GM12878 (cell line): ENCODE data around the gene NASP. TPM values are rescaled to one million over a fixed set of nuclear protein-coding genes. Genes with fewer than 3 reads are reported as not detected.

Experiments used
- BACH1 ChIP-seq: fragments of 450-650 bp; IDR thresholded peaks from 2 replicates; pipeline ENCODE4 v1.6.1; 2017; ENCODE audit warnings: mild to moderate bottlenecking, borderline replicate concordance
- BCL3 ChIP-seq: IDR thresholded peaks from 2 replicates; pipeline ENCODE4 v1.6.1; 2011; ENCODE audit warnings: borderline replicate concordance, low read depth, mild to moderate bottlenecking, moderate library complexity, low read length; ENCODE audit not compliant: insufficient read depth, poor library complexity, severe bottlenecking
- BCLAF1 ChIP-seq: fragments of 450-650 bp; IDR thresholded peaks from 2 replicates; pipeline ENCODE4 v1.6.1; 2017; ENCODE audit warnings: antibody characterized with exemption, mild to moderate bottlenecking, moderate library complexity
- BHLHE40 ChIP-seq, 2 experiments: fragments of 450-650 bp in 1 of 2; IDR thresholded peaks; 2 replicates each; pipeline ENCODE4 v1.6.1; 2011 to 2017; ENCODE audit warnings: low read depth in 2 of 2, borderline replicate concordance in 1 of 2, improper control_type of control experiment in 1 of 2, low read length in 1 of 2, mild to moderate bottlenecking in 1 of 2
- CBFB ChIP-seq: IDR thresholded peaks from 2 replicates; pipeline ENCODE4 v1.6.1; 2016; ENCODE audit warnings: antibody characterized with exemption, low read depth
- DPF2 ChIP-seq: fragments of 450-650 bp; IDR thresholded peaks from 2 replicates; pipeline ENCODE4 v1.6.1; 2017; ENCODE audit warnings: mild to moderate bottlenecking
- FOXM1 ChIP-seq: IDR thresholded peaks from 2 replicates; pipeline ENCODE4 v1.6.1; 2012; ENCODE audit warnings: low read depth, mild to moderate bottlenecking, inconsistent platforms, low read length, moderate library complexity
- HDAC6 ChIP-seq: fragments of 200-600 bp; sonication (generic); IDR thresholded peaks from one replicate; pipeline ENCODE4 v1.8.0; 2017; ENCODE audit warnings: antibody characterized with exemption; ENCODE audit not compliant: unreplicated experiment
- HDGF ChIP-seq: fragments of 450-650 bp; IDR thresholded peaks from 2 replicates; pipeline ENCODE4 v1.6.1; 2016; ENCODE audit warnings: antibody characterized with exemption
- HSF1 ChIP-seq: fragments of 150-350 bp; IDR thresholded peaks from 2 replicates; pipeline ENCODE4 v1.6.1; 2014; ENCODE audit warnings: mild to moderate bottlenecking, low read depth, low read length
- JUNB ChIP-seq: IDR thresholded peaks from 2 replicates; pipeline ENCODE4 v1.6.1; 2016; ENCODE audit warnings: antibody characterized with exemption, mild to moderate bottlenecking
- LARP7 ChIP-seq: fragments of 450-650 bp; IDR thresholded peaks from 2 replicates; pipeline ENCODE4 v1.6.1; 2017; ENCODE audit warnings: mild to moderate bottlenecking
- MAX ChIP-seq: IDR thresholded peaks from 2 replicates; pipeline ENCODE4 v1.6.1; 2012; ENCODE audit warnings: low read depth, low read length, improper control_type of control experiment
- NBN ChIP-seq: fragments of 450-650 bp; IDR thresholded peaks from 2 replicates; pipeline ENCODE4 v1.6.1; 2016
- POU2F2 ChIP-seq: IDR thresholded peaks from 3 replicates; pipeline ENCODE4 v1.6.1; 2011; ENCODE audit warnings: low read depth, mild to moderate bottlenecking, low read length, borderline replicate concordance
- SIN3A ChIP-seq: IDR thresholded peaks from 2 replicates; pipeline ENCODE4 v1.6.1; 2012; ENCODE audit warnings: low read depth, low read length, improper control_type of control experiment
- SPI1 ChIP-seq: IDR thresholded peaks from 2 replicates; pipeline ENCODE4 v1.6.1; 2011; ENCODE audit warnings: low read depth, mild to moderate bottlenecking, low read length, moderate library complexity, borderline replicate concordance; ENCODE audit not compliant: insufficient read depth
- TCF3 ChIP-seq: IDR thresholded peaks from 2 replicates; pipeline ENCODE4 v1.6.1; 2012; ENCODE audit warnings: low read depth, mild to moderate bottlenecking, low read length, borderline replicate concordance; ENCODE audit not compliant: insufficient read depth
- USF1 ChIP-seq: IDR thresholded peaks from 2 replicates; pipeline ENCODE4 v1.6.1; 2011; ENCODE audit warnings: borderline replicate concordance, low read depth, mild to moderate bottlenecking, moderate library complexity, mixed read lengths, low read length; ENCODE audit not compliant: insufficient read depth; ENCODE audit errors: extremely low read length
- ZNF274 ChIP-seq: IDR thresholded peaks from one replicate; pipeline ENCODE4 v1.8.0; 2011; ENCODE audit not compliant: insufficient read length, insufficient read depth
- ZNF622 ChIP-seq: fragments of 450-650 bp; IDR thresholded peaks from 2 replicates; pipeline ENCODE4 v1.6.1; 2017; ENCODE audit warnings: mild to moderate bottlenecking, inconsistent platforms
- ZSCAN29 ChIP-seq: fragments of 450-650 bp; IDR thresholded peaks from 2 replicates; pipeline ENCODE4 v1.6.1; 2017; ENCODE audit warnings: mild to moderate bottlenecking, moderate library complexity
- ZZZ3 ChIP-seq: IDR thresholded peaks from 2 replicates; pipeline ENCODE4 v1.6.1; 2011; ENCODE audit warnings: low read depth; ENCODE audit not compliant: control insufficient read depth, insufficient read length
- polyA plus RNA-seq, 11 experiments: library from polyadenylated mRNA; depleted of rRNA in 4 of 11; unstranded in 6 of 11; stranded (reverse) in 5 of 11; fragments of >200 nt; fragmentation: Nextera tagmentation in 4 of 11; fragmentation: Illumina TruSeq in 1 of 11; extraction: Ambion mirVana in 4 of 11; extraction: Trizol in 1 of 11; gene quantifications; 1 replicate in 1 of 11; 2 replicates in 10 of 11; pipeline versions ENCODE4 v1.2.1 to v1.2.3, GENCODE V29; 2011 to 2016; ENCODE audit warnings: inconsistent platforms in 2 of 11, missing spikeins in 2 of 11, low read depth in 1 of 11
- total RNA-seq, 4 experiments: library from RNA; depleted of rRNA in 3 of 4; stranded (reverse); fragments of >200 nt in 3 of 4; fragmentation: Illumina TruSeq in 1 of 4; extraction: Trizol in 1 of 4; gene quantifications; 2 replicates each; pipeline versions ENCODE4 v1.2.1 to v1.2.3, GENCODE V29; 2013 to 2021

NASP gene
- total and polyA plus RNA-seq, 10 of the 15 experiments (the other 5 are each of a cell fraction or from before 2014, with no cell fraction given): 111 to 321 (median 205) TPM

- no peak for TF ChIP-seq BCLAF1
- TF ChIP-seq SPI1: peak; percentile 81
- peak; percentile 24; the same call in 1 of the 2 replicates for TF ChIP-seq BACH1
- peak; percentile 66; the same call in 1 of the 2 replicates for TF ChIP-seq TCF3
- 0 out of 2 replicates have a peak, but pooled peaks have one; percentile 27 for TF ChIP-seq LARP7
- peak; percentile 51; the same call in 1 of the 2 replicates for TF ChIP-seq HDGF
- TF ChIP-seq BHLHE40 (IDR thresholded peaks at IDR 0.05; ENCODE audit: borderline replicate concordance in 1 of 2, low read depth in 2 of 2, low read length in 1 of 2): peak; percentile 50 to 70
- peak; percentile 57; the same call in 1 of the 3 replicates for TF ChIP-seq POU2F2
- 0 out of 2 replicates have a peak, but pooled peaks have one; percentile 21 for TF ChIP-seq ZSCAN29
- no peak for TF ChIP-seq HSF1
- TF ChIP-seq SIN3A: no peak
- no peak for TF ChIP-seq ZNF622
- TF ChIP-seq ZZZ3: no peak
- TF ChIP-seq NBN: peak; percentile 72; the same call in 1 of the 2 replicates
- TF ChIP-seq JUNB: peak; percentile 69; the same call in 1 of the 2 replicates
- peak; percentile 87; the same call in 1 of the 2 replicates for TF ChIP-seq CBFB
- TF ChIP-seq MAX: no peak
- TF ChIP-seq BCL3: peak; percentile 80
- TF ChIP-seq FOXM1: peak; percentile 95
- TF ChIP-seq USF1: no peak
- TF ChIP-seq ZNF274: no peak
- TF ChIP-seq HDAC6: no peak
- peak; percentile 96 for TF ChIP-seq DPF2
These were observed 40.0 kb upstream of the NASP start (continued) for GRCh38 chr1:45543581-45544417.
